AG10803 (cell line): Measurements from ENCODE around the gene MYBPC2.
A peak's percentile ranks its signal among the peaks of the same experiment; 100 is the strongest.
"Not testable (repeated sequence)": the region's sequence is repeated elsewhere in the genome, so short reads cannot be mapped to it uniquely, and the experiment has no call there.

Source experiments
- DNase-seq: peaks from one replicate; pipeline ENCODE4 v3.0.0; 2010; ENCODE audit warnings: low read depth
- H3K4me3 ChIP-seq: 2 replicates; pipeline ENCODE4 v1.5.1; 2011; ENCODE audit warnings: mild to moderate bottlenecking, low read length, control low read depth
- CTCF ChIP-seq: conservative IDR thresholded peaks from 2 replicates; pipeline ENCODE4 v1.5.1; 2011; ENCODE audit warnings: mild to moderate bottlenecking, low read length, control low read depth, inconsistent platforms

The MYBPC2 gene

DNA sequence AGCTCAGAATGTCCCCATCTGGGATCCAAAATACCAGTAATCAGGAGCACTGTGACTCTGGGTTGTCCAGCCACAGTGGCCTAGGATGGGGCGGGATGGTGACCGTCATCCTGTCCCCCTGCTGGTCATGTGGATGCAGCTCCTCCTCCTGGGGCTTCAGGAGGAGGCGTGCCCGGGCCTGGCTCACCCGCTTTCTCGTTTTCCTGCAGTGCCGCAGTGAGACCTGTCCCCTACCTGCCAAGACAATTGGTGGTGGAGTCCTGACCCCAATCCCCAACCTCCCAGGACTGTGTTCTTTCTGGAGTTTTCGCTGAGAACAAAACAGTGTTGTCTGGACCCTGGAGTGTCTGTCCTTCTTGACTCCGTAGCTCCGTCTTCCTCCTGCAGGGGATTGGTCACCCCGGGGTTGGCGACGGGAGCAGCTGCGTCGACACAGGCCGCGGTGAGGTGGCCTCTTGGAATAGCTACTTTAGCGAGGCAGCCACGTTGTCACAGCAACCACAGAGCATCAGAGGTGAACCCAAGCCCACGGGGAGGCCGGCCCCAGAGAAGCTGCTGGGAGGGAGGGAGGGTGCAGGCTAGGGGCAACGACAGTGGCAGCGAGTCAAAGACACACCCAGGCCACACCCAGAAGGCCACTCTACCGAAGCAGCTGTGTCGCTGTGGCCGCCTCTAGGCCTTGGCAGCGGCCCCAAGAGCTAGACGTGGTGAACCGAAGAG lies 33.5 kb downstream of the MYBPC2 start:
- H3K4me3 ChIP-seq, result no peak overlapping the region
- peak; percentile 16 for TF ChIP-seq CTCF
- DNase-seq, result no peak

DNA sequence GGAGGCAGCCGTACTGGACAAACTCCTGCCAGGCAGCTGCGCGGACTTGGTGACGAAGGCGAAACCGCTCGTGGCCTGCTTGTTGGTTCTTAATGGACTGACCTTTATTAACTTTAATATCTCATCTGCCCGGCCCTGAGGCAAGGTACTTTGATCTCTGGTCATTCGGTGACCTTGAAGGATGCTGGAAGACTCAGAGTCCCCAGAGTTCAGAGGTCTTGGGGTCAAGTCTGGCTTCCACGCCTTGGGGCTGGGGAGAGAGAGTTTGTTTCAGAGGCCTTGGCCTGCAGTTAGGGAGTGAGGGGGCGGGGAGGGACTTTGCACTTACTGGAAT lies 34.0 kb downstream of the MYBPC2 start:
- TF ChIP-seq CTCF, result no peak
- no peak for DNase-seq
- no peak overlapping the region for H3K4me3 ChIP-seq

- no peak for DNase-seq
- TF ChIP-seq CTCF, result no peak
- no peak overlapping the region for H3K4me3 ChIP-seq
These were observed 34.9 kb downstream of the MYBPC2 start for GRCh38 chr19:50467566-50467965.

DNA sequence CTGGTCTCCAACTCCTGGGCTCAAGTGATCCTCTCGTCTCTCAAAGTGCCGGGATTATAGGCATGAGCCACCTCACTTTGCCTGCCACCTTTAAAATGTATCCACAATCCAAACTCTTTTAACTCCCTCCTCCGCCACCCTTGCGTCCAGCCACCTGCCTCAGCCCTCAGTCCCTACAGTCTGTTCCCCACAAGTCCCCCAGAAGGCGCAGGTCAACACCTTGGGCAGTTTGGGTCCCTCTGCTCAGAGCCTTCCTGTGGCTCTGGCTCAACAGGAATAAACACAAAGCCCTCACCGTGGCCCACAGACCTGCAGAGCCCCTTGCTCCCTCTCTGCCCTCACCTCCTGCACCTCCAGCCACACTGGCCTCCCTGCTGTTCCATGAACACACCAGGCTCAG lies 36.1 kb downstream of the MYBPC2 start:
- no peak overlapping the region for H3K4me3 ChIP-seq
- no peak for DNase-seq
- no peak for TF ChIP-seq CTCF

- H3K4me3 ChIP-seq, DNase-seq: not testable (repeated sequence)
These were observed 40.6 kb downstream of the MYBPC2 start for GRCh38 chr19:50473336-50473735.

- no peak for TF ChIP-seq CTCF
- H3K4me3 ChIP-seq, result no peak overlapping the region
- DNase-seq, result no peak
These were observed 42.4 kb downstream of the MYBPC2 start for GRCh38 chr19:50475101-50475568.

DNA sequence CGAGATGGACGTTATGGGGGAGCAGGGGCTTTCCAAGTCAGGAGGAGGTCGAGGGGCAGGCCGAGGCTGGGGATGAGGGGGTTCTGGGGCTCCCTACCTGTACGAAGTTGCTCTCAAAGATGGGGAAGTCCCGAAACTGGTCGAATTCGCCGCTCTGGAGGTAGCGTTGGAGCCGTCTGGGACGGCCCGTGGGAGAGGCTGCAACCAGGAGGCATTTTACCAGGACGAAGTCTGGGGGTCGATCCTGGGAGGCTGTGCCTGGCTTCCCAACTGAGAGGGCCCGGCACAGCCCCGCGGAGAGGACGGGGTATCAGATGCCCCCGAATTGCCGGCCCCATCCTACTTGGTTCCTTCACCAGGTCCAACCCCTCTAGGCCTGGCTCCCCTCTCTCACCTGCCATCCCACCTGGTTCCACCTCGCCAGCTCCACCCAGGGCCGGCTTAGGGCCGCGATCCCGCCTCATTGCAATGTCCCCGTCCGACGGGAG lies 43.1 kb downstream of the MYBPC2 start:
- peak overlapping the region; percentile 24 for H3K4me3 ChIP-seq
- no peak for TF ChIP-seq CTCF
- no peak for DNase-seq
